ENCODE results near the gene DBNL.

Gene DBNL

GRCh38 chr7:44077681-44078091 is 33.2 kb downstream of the DBNL start:
- H3K4me3 ChIP-seq (ENCODE audit: low read depth, low read length): no peak overlapping the region

GRCh38 chr7:44078521-44078920 is 34.0 kb downstream of the DBNL start:
- TF ChIP-seq CTCF (IDR thresholded peaks at IDR 0.05; ENCODE audit: borderline replicate concordance, insufficient read depth, low read depth, low read length): no peak
- H3K4me3 ChIP-seq (ENCODE audit: low read depth, low read length): no peak overlapping the region

More at GRCh38 chr7:44077681-44078091, 33.2 kb downstream of the DBNL start:
- no peak for TF ChIP-seq CTCF (IDR thresholded peaks at IDR 0.05; ENCODE audit: borderline replicate concordance, insufficient read depth, low read depth, low read length)

DNA sequence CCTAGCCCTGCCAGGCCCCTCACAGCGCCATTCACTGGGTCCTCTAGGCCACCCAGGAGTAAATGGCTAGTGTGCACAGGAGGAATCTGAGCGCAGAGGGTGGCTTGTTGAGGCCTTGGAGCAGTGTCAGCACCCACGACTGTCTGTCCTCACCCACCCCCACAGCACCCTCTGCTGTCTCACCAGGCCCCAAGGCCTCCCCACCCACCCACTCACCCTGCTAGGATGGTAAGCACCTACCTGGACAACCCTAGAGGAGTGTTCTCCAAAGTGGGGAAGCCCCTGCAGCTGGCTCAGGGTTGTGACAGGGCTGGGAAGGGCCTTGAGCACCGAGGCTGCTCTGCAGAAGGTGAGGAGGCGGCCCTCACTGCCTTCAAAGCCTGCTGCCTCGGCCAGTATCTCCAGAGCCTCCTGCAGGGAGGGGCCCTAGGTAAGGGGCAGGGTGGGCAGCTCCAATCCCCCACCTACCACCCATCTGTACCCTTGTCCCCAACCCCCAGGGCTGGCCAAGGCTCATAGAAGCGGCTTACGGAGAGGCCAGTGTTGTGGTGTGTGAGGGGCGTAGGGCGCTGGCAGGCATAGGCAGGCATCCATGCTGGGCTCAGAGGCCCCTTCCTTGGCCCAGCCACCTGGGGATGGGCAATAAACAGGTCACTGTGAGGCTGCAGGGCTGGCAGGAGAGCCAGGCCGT is 35.0 kb downstream of the DBNL start:
- no peak overlapping the region for H3K4me3 ChIP-seq (ENCODE audit: low read depth, low read length)
- TF ChIP-seq CTCF (IDR thresholded peaks at IDR 0.05; ENCODE audit: borderline replicate concordance, insufficient read depth, low read depth, low read length): no peak

DNA sequence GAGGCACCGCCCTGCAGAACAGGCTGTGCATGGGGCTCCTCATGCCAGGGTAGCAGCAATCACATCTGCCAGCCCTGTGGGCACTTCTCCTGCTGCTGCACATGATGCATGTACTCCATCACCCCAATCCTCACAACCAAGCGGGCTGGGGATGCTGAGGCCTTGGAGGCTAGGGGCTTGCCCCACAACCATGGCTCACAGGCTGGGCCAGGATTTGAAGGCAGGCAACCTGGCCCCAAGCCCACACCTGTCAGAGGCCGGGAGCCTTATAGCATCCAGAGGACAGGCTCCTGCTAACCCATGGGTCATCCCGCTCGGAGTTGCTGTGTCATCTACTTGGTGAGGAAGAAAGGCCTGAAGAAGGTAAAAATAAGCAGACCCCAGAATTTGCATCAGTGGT is 35.6 kb downstream of the DBNL start:
- H3K4me3 ChIP-seq (ENCODE audit: low read depth, low read length): no peak overlapping the region
- no peak for TF ChIP-seq CTCF (IDR thresholded peaks at IDR 0.05; ENCODE audit: borderline replicate concordance, insufficient read depth, low read depth, low read length)

DNA sequence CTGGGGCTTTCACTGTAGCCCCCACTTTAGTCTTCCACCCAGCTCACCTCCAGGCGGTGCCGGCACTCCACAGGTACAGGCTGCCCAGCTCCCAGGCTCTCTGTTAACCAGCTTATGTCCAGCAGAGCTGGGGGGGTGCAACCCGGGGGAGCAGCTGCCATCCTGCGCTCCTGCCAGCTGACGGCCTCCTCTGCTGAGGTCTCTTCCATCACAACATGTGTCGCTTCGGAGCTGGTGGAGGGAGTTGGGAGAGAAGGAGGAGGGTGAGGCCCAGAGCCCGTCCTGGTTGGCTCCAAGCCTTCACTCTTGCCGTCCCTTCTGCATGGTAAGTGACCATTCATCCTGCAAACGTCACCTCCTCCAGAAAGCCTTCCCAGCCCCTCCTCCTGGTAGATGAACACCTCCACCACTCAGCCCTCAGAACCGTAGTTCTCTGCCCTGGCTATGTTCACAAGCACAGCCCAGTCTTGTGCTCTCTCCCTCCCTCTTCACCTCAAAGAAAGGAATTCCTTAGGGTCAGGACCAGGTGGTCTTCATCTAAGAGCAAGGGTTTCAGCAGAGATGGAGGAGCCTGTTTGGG is 36.3 kb downstream of the DBNL start:
- H3K4me3 ChIP-seq (ENCODE audit: low read depth, low read length): peak overlapping the region; percentile 77
- no peak for TF ChIP-seq CTCF (IDR thresholded peaks at IDR 0.05; ENCODE audit: borderline replicate concordance, insufficient read depth, low read depth, low read length)

GRCh38 chr7:44081266-44081748 is 36.8 kb downstream of the DBNL start:
- TF ChIP-seq CTCF (IDR thresholded peaks at IDR 0.05; ENCODE audit: borderline replicate concordance, insufficient read depth, low read depth, low read length): no peak

More at GRCh38 chr7:44081266-44081748, 36.8 kb downstream of the DBNL start:
- H3K4me3 ChIP-seq (ENCODE audit: low read depth, low read length): peak overlapping the region; percentile 77

All from GM12875 (cell line).